ENCODE results near the gene LRRC36.

LRRC36 gene

GRCh38 chr16:67291461-67291860 lies 35.2 kb upstream of the LRRC36 start:
- DNase-seq (ENCODE audit: low spot score) (no peak), FAIRE-seq (no peak)

GRCh38 chr16:67294171-67294757 lies 32.4 kb upstream of the LRRC36 start:
- DNase-seq (ENCODE audit: low spot score) (no peak), FAIRE-seq (no peak)

- FAIRE-seq, result no peak
- no peak for DNase-seq (ENCODE audit: low spot score)
These were observed 31.7 kb upstream of the LRRC36 start for GRCh38 chr16:67294938-67295361.

- FAIRE-seq (no peak), DNase-seq (ENCODE audit: low spot score) (no peak)
These were observed 30.2 kb upstream of the LRRC36 start for GRCh38 chr16:67296420-67296819.

GRCh38 chr16:67298277-67298676 lies 28.3 kb upstream of the LRRC36 start:
- FAIRE-seq (no peak), DNase-seq (ENCODE audit: low spot score) (no peak)

- FAIRE-seq, result no peak
- DNase-seq (ENCODE audit: low spot score), result no peak
These were observed 27.3 kb upstream of the LRRC36 start for GRCh38 chr16:67299269-67299668.

GRCh38 chr16:67301080-67301782 lies 25.4 kb upstream of the LRRC36 start:
- no peak for FAIRE-seq

GRCh38 chr16:67302076-67302475 lies 24.5 kb upstream of the LRRC36 start:
- DNase-seq (ENCODE audit: low spot score) (no peak), FAIRE-seq (no peak)

More at GRCh38 chr16:67301080-67301782, 25.4 kb upstream of the LRRC36 start:
- DNase-seq (ENCODE audit: low spot score), result no peak

- FAIRE-seq (no peak), DNase-seq (ENCODE audit: low spot score) (no peak)
These were observed 23.6 kb upstream of the LRRC36 start for GRCh38 chr16:67302970-67303369.

GRCh38 chr16:67304020-67304419 lies 22.6 kb upstream of the LRRC36 start:
- FAIRE-seq (no peak), DNase-seq (ENCODE audit: low spot score) (no peak)

- DNase-seq (ENCODE audit: low spot score) (no peak), FAIRE-seq (no peak)
These were observed 21.2 kb upstream of the LRRC36 start for GRCh38 chr16:67305216-67306071.

- no peak for DNase-seq (ENCODE audit: low spot score)
- FAIRE-seq, result no peak
These were observed 16.1 kb upstream of the LRRC36 start for GRCh38 chr16:67310561-67310960.

GRCh38 chr16:67311607-67312488 lies 14.8 kb upstream of the LRRC36 start:
- DNase-seq (ENCODE audit: low spot score) (peak; percentile 91), FAIRE-seq (no peak)

- no peak for FAIRE-seq
These were observed 13.9 kb upstream of the LRRC36 start for GRCh38 chr16:67312719-67313118.

GRCh38 chr16:67317853-67318252 lies 8.8 kb upstream of the LRRC36 start:
- DNase-seq (ENCODE audit: low spot score) (no peak), FAIRE-seq (no peak)

More at GRCh38 chr16:67312719-67313118, 13.9 kb upstream of the LRRC36 start:
- no peak for DNase-seq (ENCODE audit: low spot score)

- FAIRE-seq, result no peak
- no peak for DNase-seq (ENCODE audit: low spot score)
These were observed 522 bp upstream of the LRRC36 start for GRCh38 chr16:67326115-67326471.

- FAIRE-seq (no peak), DNase-seq (ENCODE audit: low spot score) (no peak)
These were observed 1.1 kb downstream of the LRRC36 start for GRCh38 chr16:67327743-67328142.

- FAIRE-seq, result no peak
- DNase-seq (ENCODE audit: low spot score), result no peak
These were observed 3.3 kb downstream of the LRRC36 start for GRCh38 chr16:67329901-67330300.

GRCh38 chr16:67333315-67333714 lies 6.7 kb downstream of the LRRC36 start:
- no peak for DNase-seq (ENCODE audit: low spot score)
- no peak for FAIRE-seq

GRCh38 chr16:67336116-67336515 lies 9.5 kb downstream of the LRRC36 start:
- DNase-seq (ENCODE audit: low spot score) (no peak), FAIRE-seq (no peak)

- DNase-seq (ENCODE audit: low spot score) (no peak), FAIRE-seq (no peak)
These were observed 10.0 kb downstream of the LRRC36 start for GRCh38 chr16:67336648-67337047.
